Stimulated activated CD8-positive, alpha-beta memory T cell treated with anti-CD3 and anti-CD28 coated beads, Interleukin-4, amount 100 ng/mL, for 4 hours (primary cell): ENCODE results near the gene SIPA1L2.

Experiments used
- DNase-seq, 2 donors: peaks; one replicate each; pipeline ENCODE4 v3.0.0-alpha.2; 2020; ENCODE audit warnings: low read depth in 2 of 2, low spot score in 1 of 2

Gene SIPA1L2

GRCh38 chr1:232630047-232630893, at the start of gene SIPA1L2:
TSS of gene SIPA1L2 (minus strand) at chr1:232630133. CDS start at chr1:232515339, 114,794 bp downstream.
- peak; percentile 57 to 65 for DNase-seq

- no peak for DNase-seq
Observed at GRCh38 chr1:232678185-232678886, 48.4 kb upstream of the SIPA1L2 start.

- no peak for DNase-seq
Observed at GRCh38 chr1:232676307-232676706, 46.4 kb upstream of the SIPA1L2 start.

- DNase-seq = no peak
Observed at GRCh38 chr1:232675898-232676297, 46.0 kb upstream of the SIPA1L2 start.

GRCh38 chr1:232675260-232675659, 45.3 kb upstream of the SIPA1L2 start:
- DNase-seq = no peak

- no peak for DNase-seq
Observed at GRCh38 chr1:232673256-232673655, 43.3 kb upstream of the SIPA1L2 start.

GRCh38 chr1:232669981-232670747, 40.2 kb upstream of the SIPA1L2 start:
- DNase-seq = no peak

GRCh38 chr1:232667778-232668165, 37.8 kb upstream of the SIPA1L2 start:
- DNase-seq = no peak

- DNase-seq = no peak
Observed at GRCh38 chr1:232667094-232667777, 37.3 kb upstream of the SIPA1L2 start.

- no peak for DNase-seq
Observed at GRCh38 chr1:232664844-232665777, 35.2 kb upstream of the SIPA1L2 start.

- DNase-seq = no peak
Observed at GRCh38 chr1:232662910-232663309, 33.0 kb upstream of the SIPA1L2 start.

- no peak for DNase-seq
Observed at GRCh38 chr1:232658386-232658785, 28.5 kb upstream of the SIPA1L2 start.

- DNase-seq = no peak
Observed at GRCh38 chr1:232657426-232658005, 27.6 kb upstream of the SIPA1L2 start.

- no peak for DNase-seq
Observed at GRCh38 chr1:232655746-232656085, 25.8 kb upstream of the SIPA1L2 start.

GRCh38 chr1:232655028-232655745, 25.3 kb upstream of the SIPA1L2 start:
- DNase-seq = no peak

- no peak for DNase-seq
Observed at GRCh38 chr1:232653789-232654188, 23.9 kb upstream of the SIPA1L2 start.

- no peak for DNase-seq
Observed at GRCh38 chr1:232650845-232651244, 20.9 kb upstream of the SIPA1L2 start.

GRCh38 chr1:232650418-232650817, 20.5 kb upstream of the SIPA1L2 start:
- no peak for DNase-seq

GRCh38 chr1:232648316-232648715, 18.4 kb upstream of the SIPA1L2 start:
- no peak for DNase-seq
